H1 (cell line): ENCODE measurements around the gene RGS14. TPM values are rescaled to one million over a fixed set of nuclear protein-coding genes. Genes with fewer than 3 reads are reported as not detected.

ENCODE experiments used
- ATF2 ChIP-seq: IDR thresholded peaks from 2 replicates; pipeline ENCODE4 v1.6.1; 2012; ENCODE audit warnings: low read length, inconsistent platforms
- FOSL1 ChIP-seq: IDR thresholded peaks from 2 replicates; pipeline ENCODE4 v1.6.1; 2011; ENCODE audit warnings: mild to moderate bottlenecking, low read depth, low read length, moderate library complexity; ENCODE audit not compliant: insufficient read depth
- polyA plus RNA-seq, 7 experiments: library from polyadenylated mRNA; depleted of rRNA in 3 of 7; stranded (reverse) in 5 of 7; unstranded in 2 of 7; fragments of >200 nt in 5 of 7; fragments of 200-250 nt in 2 of 7; gene quantifications; 1 replicate in 5 of 7; 2 replicates in 1 of 7; 4 replicates in 1 of 7; pipeline versions ENCODE4 v1.2.1 to v1.2.3, GENCODE V29; 2011 to 2013; ENCODE audit warnings: missing spikeins in 2 of 7, mixed read lengths in 2 of 7
- total RNA-seq: library from RNA; stranded (reverse); fragmentation: NEBNext Ultra II Directional; extraction: Animal tissue kit (Norgen Biotek cat#: 25700); gene quantifications from 2 replicates; pipeline ENCODE4 v1.2.1, GENCODE V29; 2021

RGS14 gene
- total and polyA plus RNA-seq, 2 of the 8 experiments (the other 6 are each of a cell fraction or from before 2014, with no cell fraction given), result 24.4 to 46.1 TPM

DNA sequence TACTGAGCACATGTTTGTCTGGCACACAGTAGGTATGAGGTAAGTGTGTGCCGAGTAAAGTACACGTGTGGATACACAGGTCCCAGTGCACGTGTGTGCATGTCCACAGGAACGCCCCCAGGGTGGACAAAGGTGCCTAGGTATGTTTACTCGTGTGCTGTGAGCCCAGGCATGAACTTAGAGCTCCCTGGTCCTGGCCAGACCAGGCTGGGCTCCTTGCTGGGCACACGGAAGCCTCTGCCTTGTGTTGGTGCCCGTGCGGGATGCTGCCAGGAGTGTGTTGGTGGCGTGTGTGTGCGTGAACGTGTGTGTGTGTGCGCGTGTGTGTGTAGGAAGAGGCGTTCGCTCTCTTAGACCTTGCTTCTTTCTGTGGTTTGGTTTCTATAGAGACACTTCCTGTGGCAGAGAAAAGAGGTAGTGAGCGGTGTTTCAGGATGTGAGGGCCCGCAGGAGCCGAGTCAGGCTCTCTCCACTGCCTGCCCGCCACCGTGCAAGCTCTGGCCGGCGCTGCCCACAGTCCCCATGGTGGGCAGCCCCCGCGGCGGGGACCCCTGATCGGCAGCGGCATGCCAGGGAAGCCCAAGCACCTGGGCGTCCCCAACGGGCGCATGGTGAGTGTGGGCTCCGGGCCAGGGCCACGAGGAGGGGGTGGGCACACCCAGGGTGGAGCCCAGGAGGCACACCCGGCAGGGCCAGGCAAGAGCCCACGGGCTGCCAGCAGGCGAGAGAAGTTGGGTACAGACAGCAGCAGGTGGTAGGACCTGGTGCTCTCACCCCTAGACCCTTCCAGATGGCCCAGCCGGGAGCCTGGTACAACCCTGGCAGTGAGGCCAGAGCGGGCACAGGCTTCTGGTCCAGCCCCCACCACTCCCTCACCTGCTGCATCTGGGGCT, at the start of gene RGS14 (continued):
- TF ChIP-seq ATF2 (no peak), FOSL1 (no peak)
